Spleen (tissue), 11 donors: ENCODE measurements around the gene KASH5. TPM values are rescaled to one million over a fixed set of nuclear protein-coding genes. Genes with fewer than 3 reads are reported as not detected.
A peak's percentile ranks its signal among the peaks of the same experiment; 100 is the strongest.

Experiments
- DNase-seq: peaks from one replicate; pipeline ENCODE4 v3.0.0-alpha.2; 2020
- H3K27ac ChIP-seq, 8 donors: fragments of 200-600 bp; sonication (generic) in 7 of 8; 1 replicate in 4 of 8; 2 replicates in 4 of 8; pipeline versions ENCODE4 v1.5.0 to v1.8.0; 2016 to 2021; ENCODE audit warnings: inconsistent platforms in 4 of 8, mild to moderate bottlenecking in 4 of 8, moderate library complexity in 1 of 8
- H3K27me3 ChIP-seq, 7 donors: fragments of 200-600 bp; sonication (generic) in 6 of 7; replicated peaks in 1 of 7; 1 replicate in 4 of 7; 2 replicates in 3 of 7; pipeline versions ENCODE4 v1.5.0 to v1.8.0; 2016 to 2021; ENCODE audit warnings: inconsistent platforms in 3 of 7, mild to moderate bottlenecking in 1 of 7
- H3K36me3 ChIP-seq, 6 donors: fragments of 200-600 bp; sonication (generic) in 5 of 6; 1 replicate in 4 of 6; 2 replicates in 2 of 6; pipeline versions ENCODE4 v1.5.0 to v1.8.0; 2016 to 2021; ENCODE audit warnings: inconsistent platforms in 2 of 6
- H3K4me1 ChIP-seq, 6 donors: fragments of 200-600 bp; sonication (generic) in 5 of 6; 1 replicate in 3 of 6; 2 replicates in 3 of 6; pipeline versions ENCODE4 v1.5.0 to v1.8.0; 2016 to 2021; ENCODE audit warnings: inconsistent platforms in 3 of 6
- H3K4me3 ChIP-seq, 8 donors: fragments of 200-600 bp; sonication (generic) in 7 of 8; 1 replicate in 4 of 8; 2 replicates in 4 of 8; pipeline versions ENCODE4 v1.5.0 to v1.8.0; 2016 to 2021; ENCODE audit warnings: inconsistent platforms in 4 of 8, mild to moderate bottlenecking in 4 of 8, moderate library complexity in 2 of 8
- H3K9me3 ChIP-seq, 8 donors: fragments of 200-600 bp; sonication (generic) in 7 of 8; 1 replicate in 4 of 8; 2 replicates in 4 of 8; pipeline versions ENCODE4 v1.5.0 to v1.8.0; 2016 to 2021; ENCODE audit warnings: inconsistent platforms in 4 of 8
- POLR2A ChIP-seq, 3 donors: fragments of 450-650 bp; IDR thresholded peaks; one replicate each; pipeline ENCODE4 v1.5.1; 2017; ENCODE audit warnings: antibody characterized with exemption in 3 of 3, mild to moderate bottlenecking in 1 of 3
- POLR2AphosphoS5 ChIP-seq, 3 donors: sonication (generic); formaldehyde crosslinking; IDR thresholded peaks; one replicate each; pipeline ENCODE4 v1.5.1; 2017; ENCODE audit warnings: antibody characterized with exemption in 3 of 3
- WGBS, 5 donors: extraction: QIAGEN DNeasy Blood & Tissue Kit in 3 of 5; methylation state at CpG; one replicate each; pipeline versions ENCODE4 v1.1.5 to v1.1.7; 2013 to 2018; 5-methylcytosine and 5-hydroxymethylcytosine counted together
- intact Hi-C: fragments of 100-400 bp; cut with DNase I; formaldehyde crosslinking; loops from one replicate; pipeline ENCODE4 v1.15.0; 2023; ENCODE audit warnings: low total_unique reads
- polyA plus RNA-seq, 3 donors: library from polyadenylated mRNA; stranded (reverse); fragments of 200-250 nt; gene quantifications; one replicate each; pipeline ENCODE4 v1.2.1, GENCODE V29; 2013
- total RNA-seq, 7 donors: library from RNA; depleted of rRNA in 3 of 7; stranded (reverse); fragments of >200 nt in 3 of 7; fragmentation: NEBNext Ultra II Directional in 4 of 7; extraction: Animal tissue kit (Norgen Biotek cat#: 25700) in 4 of 7; gene quantifications; one replicate each; pipeline versions ENCODE4 v1.1.0 to v1.2.1, GENCODE V29; 2016 to 2021
- TF ChIP-seq, protein P1 (sequence below), 11 experiments: fragments of 200-600 bp in 7 of 11; fragments of 450-650 bp in 4 of 11; sonication (generic) in 4 of 11; IDR thresholded peaks in 8 of 11; conservative IDR thresholded peaks in 3 of 11; 1 replicate in 7 of 11; 2 replicates in 4 of 11; pipeline versions ENCODE4 v1.4.0 to v1.8.0; 2016 to 2021; ENCODE audit warnings: antibody characterized with exemption in 11 of 11, inconsistent platforms in 4 of 11, mild to moderate bottlenecking in 1 of 11
- donor health status: healthy with polysubstance abuse.
- donor health status: DM: no; HTN: no; CAD: no; lungs with moderate emphysema.
- donor health status: DM: no; HTN: no; CAD: no.
- donor health status: Bipolar disorder and iron deficiency.
- donor health status: healthy.
- donor health status: DM: no; HTN: no; CAD: no.
- donor health status: DM: yes; HTN: yes; CAD: no.

KASH5 gene
- total and polyA plus RNA-seq, 10 donors = 0.11 to 0.41 (median 0.26) TPM; not detected in 6

DNA sequence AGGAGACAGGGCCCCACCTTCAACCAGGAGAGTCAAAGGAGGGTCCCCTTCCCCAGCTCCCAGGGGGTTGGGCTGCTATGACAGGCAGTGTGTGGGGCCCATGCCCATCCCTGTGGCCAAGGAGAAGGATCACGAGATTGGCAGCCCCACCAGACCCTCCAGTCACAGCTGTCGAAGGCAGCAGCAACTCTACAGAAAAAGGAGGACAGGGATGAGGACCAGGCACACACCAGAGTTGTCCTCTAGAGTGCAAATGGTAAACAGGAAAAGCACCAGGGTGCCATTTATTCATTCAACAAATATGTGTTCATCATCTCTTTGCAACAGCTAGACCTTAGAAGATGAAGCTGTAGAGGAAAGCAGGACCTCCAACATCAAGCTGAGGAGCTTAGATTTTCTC, 31.1 kb downstream of the KASH5 start:
- peaks cover 5 to 80% (median 44%) of the 10 kb centered on the region in 7 donors for H3K27me3 ChIP-seq
- no peak overlapping the region for H3K27ac ChIP-seq
- WGBS, 5 donors = 65 to 96% (median 78%) methylated on average over 2 of the region's 2 CpGs; no CpG with 5 or more reads in 1 of the 5 donors
- no peak overlapping the region for H3K4me3 ChIP-seq
- intact Hi-C loops = no loop called here
- no peaks in the 10 kb centered on the region for H3K9me3 ChIP-seq
- peaks cover 20 to 40% (median 36%) of the 10 kb centered on the region in 6 donors for H3K4me1 ChIP-seq
- no peak for TF ChIP-seq POLR2A (IDR thresholded peaks at IDR 0.05)
- TF ChIP-seq, protein P1, sequence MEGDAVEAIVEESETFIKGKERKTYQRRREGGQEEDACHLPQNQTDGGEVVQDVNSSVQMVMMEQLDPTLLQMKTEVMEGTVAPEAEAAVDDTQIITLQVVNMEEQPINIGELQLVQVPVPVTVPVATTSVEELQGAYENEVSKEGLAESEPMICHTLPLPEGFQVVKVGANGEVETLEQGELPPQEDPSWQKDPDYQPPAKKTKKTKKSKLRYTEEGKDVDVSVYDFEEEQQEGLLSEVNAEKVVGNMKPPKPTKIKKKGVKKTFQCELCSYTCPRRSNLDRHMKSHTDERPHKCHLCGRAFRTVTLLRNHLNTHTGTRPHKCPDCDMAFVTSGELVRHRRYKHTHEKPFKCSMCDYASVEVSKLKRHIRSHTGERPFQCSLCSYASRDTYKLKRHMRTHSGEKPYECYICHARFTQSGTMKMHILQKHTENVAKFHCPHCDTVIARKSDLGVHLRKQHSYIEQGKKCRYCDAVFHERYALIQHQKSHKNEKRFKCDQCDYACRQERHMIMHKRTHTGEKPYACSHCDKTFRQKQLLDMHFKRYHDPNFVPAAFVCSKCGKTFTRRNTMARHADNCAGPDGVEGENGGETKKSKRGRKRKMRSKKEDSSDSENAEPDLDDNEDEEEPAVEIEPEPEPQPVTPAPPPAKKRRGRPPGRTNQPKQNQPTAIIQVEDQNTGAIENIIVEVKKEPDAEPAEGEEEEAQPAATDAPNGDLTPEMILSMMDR (IDR thresholded peaks at IDR 0.05 in 8 of 11, conservative IDR thresholded peaks at IDR 0.05 in 3 of 11) = no peak
- no peak for TF ChIP-seq POLR2AphosphoS5 (IDR thresholded peaks at IDR 0.05)
- H3K36me3 ChIP-seq = no peaks in the 10 kb centered on the region
- DNase-seq = no peak

DNA sequence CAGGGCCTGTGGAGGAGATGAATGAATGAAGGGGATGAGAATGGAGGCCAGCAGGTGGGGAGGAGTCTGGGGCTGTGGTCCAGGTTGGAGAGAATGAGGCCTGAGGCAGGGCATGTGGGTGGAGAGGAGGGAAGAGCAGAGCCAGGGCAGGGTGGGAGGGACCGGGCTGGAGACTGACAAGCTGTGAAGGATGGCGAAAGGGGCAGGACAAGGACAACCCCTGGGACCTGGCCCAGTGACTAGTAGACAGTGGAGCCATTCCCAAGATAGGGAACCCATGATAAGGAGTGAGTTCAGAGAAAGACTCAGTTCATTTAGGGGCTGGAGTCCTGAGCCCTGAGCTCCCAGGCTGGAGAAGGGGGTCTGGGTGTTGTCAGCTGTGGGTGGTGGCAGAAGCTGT, 32.2 kb downstream of the KASH5 start:
- DNase-seq = no peak
- WGBS, 5 donors = 86 to 95% (median 88%) methylated on average over 2 of the region's 2 CpGs

GRCh38 chr19:49421039-49421877, 33.2 kb downstream of the KASH5 start:
- WGBS, 5 donors = 7 to 11% (median 8%) methylated on average over 47 to 48 of the region's 48 CpGs
- Histone ChIP-seq H3K4me1 (peaks cover 20 to 46% (median 37%) of the 10 kb centered on the region in 6 donors), H3K36me3 (no peaks in the 10 kb centered on the region), H3K9me3 (no peaks in the 10 kb centered on the region), H3K27ac (no peak overlapping the region), H3K27me3 (peaks cover 5 to 98% (median 65%) of the 10 kb centered on the region in 7 donors), H3K4me3 (peak overlapping the region in 3 of 8 donors; percentile 6 to 59 (median 19))
- intact Hi-C loops = no loop called here
- DNase-seq = no peak
- TF ChIP-seq POLR2AphosphoS5 (IDR thresholded peaks at IDR 0.05) (peak in 2 of 3 donors; percentile 36 to 70), POLR2A (IDR thresholded peaks at IDR 0.05) (no peak)
- TF ChIP-seq, protein P1 (IDR thresholded peaks at IDR 0.05 in 8 of 11, conservative IDR thresholded peaks at IDR 0.05 in 3 of 11) = no peak

More for the DNA sequence above, 32.2 kb downstream of the KASH5 start:
- intact Hi-C loops = no loop called here
- Histone ChIP-seq H3K27ac (no peak overlapping the region), H3K36me3 (no peaks in the 10 kb centered on the region), H3K27me3 (peaks cover 5 to 90% (median 54%) of the 10 kb centered on the region in 7 donors), H3K4me3 (no peak overlapping the region), H3K9me3 (no peaks in the 10 kb centered on the region), H3K4me1 (peaks cover 20 to 41% (median 36%) of the 10 kb centered on the region in 6 donors)
- TF ChIP-seq POLR2AphosphoS5 (IDR thresholded peaks at IDR 0.05) (no peak), POLR2A (IDR thresholded peaks at IDR 0.05) (no peak)
- TF ChIP-seq, protein P1 (IDR thresholded peaks at IDR 0.05 in 8 of 11, conservative IDR thresholded peaks at IDR 0.05 in 3 of 11) = no peak

DNA sequence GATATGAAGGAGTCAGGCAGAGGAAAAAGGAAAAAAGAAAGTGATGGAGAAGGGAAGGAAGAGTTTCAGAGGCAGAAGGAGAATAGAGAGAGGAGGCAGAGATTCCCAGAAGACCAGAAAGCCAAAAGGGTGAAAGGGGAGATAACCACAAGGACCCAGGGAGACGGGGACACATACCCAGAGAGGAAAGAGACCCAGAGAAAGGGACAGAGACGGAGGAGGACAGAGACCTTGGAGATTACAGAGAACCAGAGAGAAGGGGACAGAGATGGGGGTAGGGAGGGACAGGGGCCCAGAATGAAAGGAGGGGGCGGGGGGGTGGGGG, 33.8 kb downstream of the KASH5 start:
- 22 to 32% (median 27%) methylated on average over 3 of the region's 3 CpGs for WGBS, 5 donors

More for the DNA sequence above, 33.8 kb downstream of the KASH5 start:
- Histone ChIP-seq H3K4me1 (peaks cover 20 to 51% (median 37%) of the 10 kb centered on the region in 6 donors), H3K27me3 (peaks cover 5 to 98% (median 70%) of the 10 kb centered on the region in 7 donors), H3K9me3 (no peaks in the 10 kb centered on the region), H3K36me3 (no peaks in the 10 kb centered on the region), H3K27ac (no peak overlapping the region), H3K4me3 (no peak overlapping the region)
- no peak for TF ChIP-seq POLR2A (IDR thresholded peaks at IDR 0.05)
- intact Hi-C loops = no loop called here
- no peak for DNase-seq
